Measurements from ENCODE around the gene C3. TPM values are rescaled to one million over a fixed set of nuclear protein-coding genes. Genes with fewer than 3 reads are reported as not detected.

The C3 gene
- total RNA-seq, 1 experiment from 2014 or later: 7.0 TPM

DNA sequence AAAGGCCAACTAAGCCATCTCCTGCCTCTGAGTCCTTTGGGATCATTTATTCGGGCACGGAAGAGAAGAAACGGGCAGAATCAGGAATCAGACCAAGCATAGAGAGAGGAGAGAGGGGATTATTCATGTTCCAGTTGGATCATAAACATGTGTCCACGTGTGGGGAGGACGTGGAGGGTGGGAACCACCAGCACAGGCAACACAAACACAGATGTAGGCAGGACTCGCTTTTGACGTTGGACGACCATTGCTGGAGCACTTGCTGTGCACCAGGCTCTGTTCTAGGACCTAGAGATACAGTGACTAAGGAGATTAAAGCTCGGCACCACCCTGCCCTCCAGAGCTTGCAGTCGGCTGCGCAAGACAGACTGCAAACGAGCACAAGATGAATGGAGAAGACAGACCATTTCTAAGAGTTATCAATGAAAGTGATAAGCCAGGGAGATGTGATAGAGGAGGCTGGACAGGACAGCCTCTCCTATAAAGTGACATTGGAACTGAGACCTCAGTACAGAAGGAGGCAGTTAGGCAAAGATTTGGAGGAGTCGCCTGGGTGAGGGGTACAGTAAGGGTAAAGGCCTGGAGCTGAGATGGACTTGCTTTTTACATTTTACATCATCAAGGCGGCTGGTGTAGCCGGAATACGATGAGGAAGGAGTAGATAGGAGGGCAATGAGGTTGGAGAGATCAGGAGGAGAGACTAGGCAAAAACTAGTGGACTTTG, 46.1 kb upstream of the C3 start (continued):
- no peak for TF ChIP-seq JUND (IDR thresholded peaks at IDR 0.05)
- TF ChIP-seq MAX (IDR thresholded peaks at IDR 0.05): no peak

GRCh38 chr19:6765738-6766356, 45.4 kb upstream of the C3 start:
- ChIA-PET POLR2A (interaction anchor here (0.7 to 1.9 kb wide), 3 partner anchors 12 to 35 kb away, joined by 3 to 6 read pairs (median 3); no protein-coding TSS in a partner anchor), CTCF (no interaction called here), RAD21 (ENCODE audit: low non-redundant PET in 1 of 2, low total read pairs in 2 of 2, uncharacterized antibody in 2 of 2, unreplicated experiment in 2 of 2) (interaction anchor here in 1 of 2 experiments (0.7 kb wide), 1 partner anchor 326 kb away, joined by 3 read pairs; no protein-coding TSS in a partner anchor)
- no TSS peak for BruUV-seq (replicated peaks)
- peaks cover 30 to 53% of the 10 kb centered on the region in 2 experiments for H3K4me1 ChIP-seq (ENCODE audit: control insufficient read depth in 1 of 2, insufficient read depth in 2 of 2, low read length in 2 of 2)
- no peaks in the 10 kb centered on the region for H3K9me3 ChIP-seq (ENCODE audit: control insufficient read depth in 1 of 2, insufficient read depth in 1 of 2, low read depth in 1 of 2, low read length in 2 of 2)
- peaks cover 2 to 21% of the 10 kb centered on the region in 2 experiments; a peak in 2 of 4 replicates for H3K36me3 ChIP-seq (ENCODE audit: control insufficient read depth in 1 of 2, insufficient read depth in 2 of 2, low read length in 2 of 2)
- H4K20me1 ChIP-seq (ENCODE audit: insufficient read depth): no peaks in the 10 kb centered on the region
- intact Hi-C loops (cut with micrococcal nuclease): loop anchor here (2.0 kb wide), 3 partner anchors 35 to 97 kb away; no protein-coding TSS in a partner anchor
- H3K9me2 ChIP-seq (ENCODE audit: insufficient read depth): no peaks in the 10 kb centered on the region
- no peak overlapping the region for H2AFZ ChIP-seq (ENCODE audit: low read depth, low read length, poor library complexity, severe bottlenecking)
- peak overlapping the region; percentile 77 for H3K9ac ChIP-seq (ENCODE audit: low read length)
- ATAC-seq (peak; percentile 55), DNase-seq (ENCODE audit: low read depth, low spot score) (peak; percentile 82)
- peak overlapping the region; percentile 95 for H3K4me2 ChIP-seq (ENCODE audit: low read length)
- H3K27ac ChIP-seq (ENCODE audit: low read depth, low read length): peak overlapping the region; percentile 93
- no peaks in the 10 kb centered on the region for H3K27me3 ChIP-seq (ENCODE audit: insufficient read depth, low read length)
- H3K4me3 ChIP-seq (replicated peaks in 1 of 2; ENCODE audit: low read depth in 1 of 2, low read length in 2 of 2): peak overlapping the region; percentile 71 to 96
- H3K79me2 ChIP-seq (ENCODE audit: insufficient read depth, low read length): peaks cover 62% of the 10 kb centered on the region
- TF ChIP-seq JUND (IDR thresholded peaks at IDR 0.05): peak; percentile 81
- TF ChIP-seq SRF (IDR thresholded peaks at IDR 0.05; ENCODE audit: low read depth): no peak
- no peak for TF ChIP-seq EGR1 (IDR thresholded peaks at IDR 0.05; ENCODE audit: low read depth)
- TF ChIP-seq CTCF (IDR thresholded peaks at IDR 0.05 in 2 of 3, conservative IDR thresholded peaks at IDR 0.05 in 1 of 3; ENCODE audit: borderline replicate concordance in 1 of 3, insufficient read depth in 1 of 3, low read depth in 2 of 3, low read length in 2 of 3): no peak
- peak; percentile 83 for TF ChIP-seq MAX (IDR thresholded peaks at IDR 0.05)
- no peak for TF ChIP-seq ATF3 (IDR thresholded peaks at IDR 0.05)
- TF ChIP-seq EZH2phosphoT487 (IDR thresholded peaks at IDR 0.05; ENCODE audit: borderline replicate concordance): no peak
- no peak; the same call in 1 of the 2 replicates for TF ChIP-seq ELF1 (IDR thresholded peaks at IDR 0.05; ENCODE audit: borderline replicate concordance, low read depth)
- peak; percentile 89 for TF ChIP-seq FOSL1 (IDR thresholded peaks at IDR 0.05; ENCODE audit: low read depth)
- TF ChIP-seq YY1 (IDR thresholded peaks at IDR 0.05; ENCODE audit: extremely low read depth, insufficient replicate concordance, low read depth, low read length): peak; percentile 60
- peak; percentile 84 for TF ChIP-seq POLR2AphosphoS5 (IDR thresholded peaks at IDR 0.05; ENCODE audit: low read depth, low read length)
- peak; percentile 56; the same call in 1 of the 2 replicates for TF ChIP-seq CBX3 (IDR thresholded peaks at IDR 0.05; ENCODE audit: low read depth)
- TF ChIP-seq TCF7L2 (IDR thresholded peaks at IDR 0.05; ENCODE audit: borderline replicate concordance, extremely low read depth, insufficient read depth, insufficient read length): peak; percentile 21
- TF ChIP-seq RAD21 (IDR thresholded peaks at IDR 0.05; ENCODE audit: low read depth): no peak
- TF ChIP-seq EZH2 (IDR thresholded peaks at IDR 0.05): no peak
- peak; percentile 89 for TF ChIP-seq SP1 (IDR thresholded peaks at IDR 0.05; ENCODE audit: low read depth)
- TF ChIP-seq ZNF274 (IDR thresholded peaks at IDR 0.05; ENCODE audit: low read depth, low read length): no peak
- TF ChIP-seq ZFX (IDR thresholded peaks at IDR 0.05): no peak
- TF ChIP-seq, protein P1, sequence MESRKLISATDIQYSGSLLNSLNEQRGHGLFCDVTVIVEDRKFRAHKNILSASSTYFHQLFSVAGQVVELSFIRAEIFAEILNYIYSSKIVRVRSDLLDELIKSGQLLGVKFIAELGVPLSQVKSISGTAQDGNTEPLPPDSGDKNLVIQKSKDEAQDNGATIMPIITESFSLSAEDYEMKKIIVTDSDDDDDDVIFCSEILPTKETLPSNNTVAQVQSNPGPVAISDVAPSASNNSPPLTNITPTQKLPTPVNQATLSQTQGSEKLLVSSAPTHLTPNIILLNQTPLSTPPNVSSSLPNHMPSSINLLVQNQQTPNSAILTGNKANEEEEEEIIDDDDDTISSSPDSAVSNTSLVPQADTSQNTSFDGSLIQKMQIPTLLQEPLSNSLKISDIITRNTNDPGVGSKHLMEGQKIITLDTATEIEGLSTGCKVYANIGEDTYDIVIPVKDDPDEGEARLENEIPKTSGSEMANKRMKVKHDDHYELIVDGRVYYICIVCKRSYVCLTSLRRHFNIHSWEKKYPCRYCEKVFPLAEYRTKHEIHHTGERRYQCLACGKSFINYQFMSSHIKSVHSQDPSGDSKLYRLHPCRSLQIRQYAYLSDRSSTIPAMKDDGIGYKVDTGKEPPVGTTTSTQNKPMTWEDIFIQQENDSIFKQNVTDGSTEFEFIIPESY (IDR thresholded peaks at IDR 0.05; ENCODE audit: extremely low read depth, insufficient replicate concordance, low read length): peak; percentile 49
